ENCODE data around the gene NUMB. TPM values are rescaled to one million over a fixed set of nuclear protein-coding genes. Genes with fewer than 3 reads are reported as not detected.

NUMB gene
- total RNA-seq, 1 donor from 2014 or later: 54.8 TPM

DNA sequence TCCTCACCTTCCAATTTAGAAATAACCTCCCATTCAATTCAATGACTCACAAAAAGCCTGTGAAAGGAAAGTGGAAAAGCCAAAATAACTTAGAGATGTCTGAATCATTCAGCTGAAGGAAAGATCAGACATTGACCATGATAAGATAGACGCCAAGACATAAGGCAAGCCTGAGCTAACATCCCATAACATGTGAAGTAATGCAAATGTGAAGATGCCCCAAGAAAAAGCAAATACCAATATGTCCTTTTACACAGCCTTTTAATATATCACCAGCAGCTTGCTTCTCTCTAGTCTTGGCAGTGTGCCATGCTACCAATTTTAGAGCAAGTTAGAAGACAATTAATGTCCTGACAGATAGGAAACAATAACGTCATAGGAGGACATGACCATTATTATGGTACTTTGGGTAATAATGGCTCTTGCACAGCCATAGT is 2.4 kb upstream of the NUMB start:
- Mint-ChIP-seq H3K27ac (peak overlapping the region; percentile 26), H3K4me3 (no peak overlapping the region), H3K4me1 (peaks cover 58% of the 10 kb centered on the region)

GRCh38 chr14:73459959-73460358 is 1.6 kb upstream of the NUMB start:
- Mint-ChIP-seq H3K4me1 (peaks cover 56% of the 10 kb centered on the region), H3K9me3 (no peaks in the 10 kb centered on the region), H3K4me3 (peak overlapping the region; percentile 98), H3K36me3 (ENCODE audit: low read depth) (peaks cover 8% of the 10 kb centered on the region), H3K27me3 (no peaks in the 10 kb centered on the region), H3K27ac (no peak overlapping the region)
- no peak for DNase-seq
- intact Hi-C loops (cut with micrococcal nuclease): loop anchor here (2.0 to 10.0 kb wide), 2 partner anchors 323 to 945 kb away; partner anchors contain the start of gene PSEN1

More for the DNA sequence above, 2.4 kb upstream of the NUMB start:
- no peaks in the 10 kb centered on the region for H3K27me3 Mint-ChIP-seq
- DNase-seq: no peak
- intact Hi-C loops (cut with micrococcal nuclease): loop anchor here (10.0 kb wide), 1 partner anchor 946 kb away; no protein-coding TSS in a partner anchor
- peaks cover 7% of the 10 kb centered on the region for H3K36me3 Mint-ChIP-seq (ENCODE audit: low read depth)
- H3K9me3 Mint-ChIP-seq: no peaks in the 10 kb centered on the region

- Mint-ChIP-seq H3K4me1 (peaks cover 44% of the 10 kb centered on the region), H3K36me3 (ENCODE audit: low read depth) (peaks cover 10% of the 10 kb centered on the region)
Observed at GRCh38 chr14:73457924-73458182, 493 bp downstream of the NUMB start.

DNA sequence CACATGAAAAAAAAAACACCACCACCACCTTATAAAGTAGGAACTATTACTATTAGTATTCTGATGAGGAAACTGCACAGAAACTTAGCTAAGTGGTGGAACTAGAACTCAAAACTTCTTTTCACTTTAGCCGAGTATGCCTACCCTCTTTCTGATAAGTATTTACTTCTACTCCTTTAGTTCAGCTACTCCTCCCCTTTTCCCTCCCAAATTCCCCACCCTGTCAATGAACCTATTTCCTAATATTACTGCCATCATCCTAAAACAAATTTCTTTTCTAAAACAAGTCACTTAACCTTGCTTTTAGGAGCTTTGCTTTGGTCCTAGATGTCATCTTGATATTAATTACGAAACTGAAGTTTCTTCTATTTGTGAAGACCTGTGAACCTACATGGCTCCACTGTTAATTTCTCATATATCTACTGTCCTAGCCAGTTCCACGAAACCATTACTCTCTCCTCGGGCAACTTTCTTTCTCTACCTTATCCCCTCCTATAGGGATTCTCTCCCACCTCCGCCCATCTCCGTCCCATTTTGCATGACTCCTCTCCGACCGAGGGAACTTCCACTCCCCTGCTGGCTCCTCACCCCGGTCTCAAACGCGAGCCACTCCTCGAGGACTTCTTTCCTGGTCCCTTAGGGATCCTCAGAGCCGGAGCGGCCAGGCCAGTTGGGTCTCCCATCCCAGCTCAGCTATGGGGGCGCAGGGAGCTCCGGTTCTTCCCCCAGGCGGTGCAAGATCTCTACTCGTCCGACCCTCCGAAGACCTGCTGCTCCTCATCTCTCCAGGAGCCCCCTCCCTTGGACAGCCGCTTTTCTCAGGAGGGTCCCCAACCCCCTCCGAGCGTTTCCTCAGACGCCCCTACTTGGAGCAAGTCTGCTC is 1.1 kb downstream of the NUMB start:
- intact Hi-C loops (cut with micrococcal nuclease): no loop called here
- peaks cover 11% of the 10 kb centered on the region for H3K36me3 Mint-ChIP-seq (ENCODE audit: low read depth)
- H3K27ac Mint-ChIP-seq: peak overlapping the region; percentile 98
- peak; percentile 74 for DNase-seq
- H3K27me3 Mint-ChIP-seq: no peaks in the 10 kb centered on the region
- H3K4me1 Mint-ChIP-seq: peaks cover 41% of the 10 kb centered on the region
- peak overlapping the region; percentile 98 for H3K4me3 Mint-ChIP-seq
- no peaks in the 10 kb centered on the region for H3K9me3 Mint-ChIP-seq

More at GRCh38 chr14:73457924-73458182, 493 bp downstream of the NUMB start:
- no peak for DNase-seq
- Mint-ChIP-seq H3K27ac (peak overlapping the region; percentile 98), H3K4me3 (peak overlapping the region; percentile 98), H3K27me3 (no peaks in the 10 kb centered on the region), H3K9me3 (no peaks in the 10 kb centered on the region)
- intact Hi-C loops (cut with micrococcal nuclease): loop anchor here (1.0 to 2.0 kb wide), 3 partner anchors 9 to 321 kb away; partner anchors contain the start of genes PSEN1 and RIOX1

DNA sequence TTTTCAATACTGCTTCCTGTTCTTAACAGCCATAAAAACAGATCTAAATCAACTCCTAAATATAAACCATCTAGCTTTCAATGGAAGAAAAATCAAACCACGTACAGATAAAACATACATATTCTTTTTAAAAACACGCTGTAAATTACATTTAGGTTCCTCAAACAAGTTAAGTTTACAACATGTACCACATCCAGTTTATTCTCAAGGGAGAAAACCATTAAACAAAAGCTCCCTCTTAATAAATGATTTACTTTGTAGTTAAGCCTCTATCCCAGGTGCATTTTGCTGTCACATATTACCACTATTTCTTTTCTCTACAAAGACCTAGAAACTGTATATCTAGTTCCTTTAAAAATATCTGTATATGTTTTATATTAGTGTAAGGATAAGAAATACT is 3.1 kb downstream of the NUMB start:
- H3K27ac Mint-ChIP-seq: no peak overlapping the region
- no peaks in the 10 kb centered on the region for H3K9me3 Mint-ChIP-seq
- intact Hi-C loops (cut with micrococcal nuclease): no loop called here
- H3K27me3 Mint-ChIP-seq: no peaks in the 10 kb centered on the region
- H3K4me1 Mint-ChIP-seq: peaks cover 32% of the 10 kb centered on the region
- DNase-seq: no peak
- peaks cover 11% of the 10 kb centered on the region for H3K36me3 Mint-ChIP-seq (ENCODE audit: low read depth)
- H3K4me3 Mint-ChIP-seq: no peak overlapping the region

DNA sequence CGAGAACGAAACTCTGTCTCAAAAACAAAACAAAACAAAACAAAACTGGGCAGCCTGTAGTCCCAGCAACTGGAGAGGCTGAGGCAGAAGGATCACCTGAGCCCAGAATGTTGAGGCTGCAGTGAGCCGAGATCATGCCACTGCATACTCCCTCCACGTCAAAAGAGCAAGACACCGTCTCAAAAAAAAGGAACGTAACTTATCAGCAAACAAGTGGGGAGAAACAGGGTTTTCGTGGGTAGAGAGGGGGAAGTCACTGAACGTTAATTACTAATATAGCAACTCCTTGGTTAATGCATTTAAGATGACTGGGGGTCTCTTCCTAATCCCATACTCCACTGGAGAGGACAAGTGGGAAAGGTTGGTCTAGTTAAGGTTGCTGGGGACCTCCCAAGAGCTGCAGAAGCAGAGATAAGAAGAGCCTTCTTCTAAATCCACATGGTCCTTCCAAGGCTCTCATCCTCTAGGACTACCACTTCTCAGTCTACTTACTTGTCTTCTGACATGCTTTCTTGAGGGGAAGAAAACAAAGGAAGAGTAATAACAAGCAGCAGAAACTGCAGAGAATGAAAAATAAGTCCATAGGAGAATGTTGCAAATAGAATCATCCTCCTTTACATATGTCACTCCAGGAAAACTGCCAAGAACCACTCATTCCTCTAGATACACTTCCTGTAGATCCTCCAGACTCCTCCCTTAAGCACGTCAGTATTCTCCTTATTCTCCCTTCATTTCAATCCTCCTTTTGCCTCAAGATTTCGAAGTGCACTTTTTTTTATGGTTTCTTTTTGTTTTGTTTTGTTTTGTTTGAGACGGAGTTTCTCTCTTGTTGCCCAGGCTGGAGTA is 5.8 kb downstream of the NUMB start:
- Mint-ChIP-seq H3K36me3 (ENCODE audit: low read depth) (peaks cover 5% of the 10 kb centered on the region), H3K27me3 (no peaks in the 10 kb centered on the region), H3K4me1 (peaks cover 19% of the 10 kb centered on the region), H3K27ac (no peak overlapping the region), H3K9me3 (no peaks in the 10 kb centered on the region), H3K4me3 (no peak overlapping the region)
- intact Hi-C loops (cut with micrococcal nuclease): no loop called here
- DNase-seq: no peak

DNA sequence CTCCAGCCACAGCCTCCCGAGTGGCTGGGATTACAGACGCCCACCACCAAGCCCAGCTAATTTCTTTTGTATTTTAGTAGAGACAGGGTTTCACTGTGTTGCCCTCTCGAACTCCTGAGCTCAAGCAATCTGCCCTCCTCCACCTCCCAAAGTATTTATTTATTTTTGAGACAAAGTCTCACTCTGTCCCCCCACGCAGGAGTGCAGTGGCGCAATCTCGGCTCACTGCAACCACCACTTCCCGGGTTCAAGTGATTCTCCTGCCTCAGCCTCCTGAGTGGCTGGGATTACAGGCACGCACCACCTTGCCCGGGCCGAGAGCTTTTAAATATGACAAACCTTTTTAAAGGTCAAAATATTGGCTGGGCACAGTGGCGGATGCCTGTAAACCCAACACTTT is 14.6 kb downstream of the NUMB start:
- no peak overlapping the region for H3K27ac Mint-ChIP-seq
- intact Hi-C loops (cut with micrococcal nuclease): no loop called here
- peaks cover 4% of the 10 kb centered on the region for H3K4me1 Mint-ChIP-seq
- no peaks in the 10 kb centered on the region for H3K27me3 Mint-ChIP-seq
- H3K36me3 Mint-ChIP-seq (ENCODE audit: low read depth): no peaks in the 10 kb centered on the region
- no peak overlapping the region for H3K4me3 Mint-ChIP-seq
- DNase-seq: no peak
- no peaks in the 10 kb centered on the region for H3K9me3 Mint-ChIP-seq

GRCh38 chr14:73441286-73441685 is 17.1 kb downstream of the NUMB start:
- H3K27me3 Mint-ChIP-seq: no peaks in the 10 kb centered on the region
- no peak overlapping the region for H3K27ac Mint-ChIP-seq
- no peaks in the 10 kb centered on the region for H3K9me3 Mint-ChIP-seq
- intact Hi-C loops (cut with micrococcal nuclease): no loop called here
- no peaks in the 10 kb centered on the region for H3K36me3 Mint-ChIP-seq (ENCODE audit: low read depth)
- no peak for DNase-seq
- H3K4me3 Mint-ChIP-seq: no peak overlapping the region
- H3K4me1 Mint-ChIP-seq: peaks cover 7% of the 10 kb centered on the region

- no peak for DNase-seq
- Mint-ChIP-seq H3K4me1 (peaks cover 7% of the 10 kb centered on the region), H3K9me3 (no peaks in the 10 kb centered on the region), H3K27ac (no peak overlapping the region), H3K27me3 (no peaks in the 10 kb centered on the region), H3K36me3 (ENCODE audit: low read depth) (no peaks in the 10 kb centered on the region), H3K4me3 (no peak overlapping the region)
- intact Hi-C loops (cut with micrococcal nuclease): no loop called here
Observed at GRCh38 chr14:73438993-73439392, 19.4 kb downstream of the NUMB start.

DNA sequence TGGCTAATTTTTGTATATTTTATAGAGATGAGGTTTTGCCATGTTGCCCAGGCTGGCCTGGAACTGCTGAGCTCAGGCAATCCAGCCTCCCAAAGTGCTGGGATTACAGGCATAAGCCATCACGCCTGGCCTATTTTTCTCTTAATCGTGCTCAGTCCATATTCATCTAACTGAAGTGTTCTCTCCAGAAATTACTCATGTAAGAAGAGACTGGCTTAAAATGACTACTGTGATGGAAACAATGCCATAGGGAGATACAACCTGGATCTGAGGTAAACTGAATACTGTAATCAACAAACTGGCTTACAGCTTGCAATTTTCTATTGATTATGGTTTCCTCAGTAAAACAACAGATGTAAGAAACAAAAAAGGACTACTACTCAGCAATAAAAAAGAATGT is 21.1 kb downstream of the NUMB start:
- Mint-ChIP-seq H3K27ac (no peak overlapping the region), H3K9me3 (no peaks in the 10 kb centered on the region), H3K27me3 (no peaks in the 10 kb centered on the region), H3K4me1 (peaks cover 7% of the 10 kb centered on the region), H3K36me3 (ENCODE audit: low read depth) (no peaks in the 10 kb centered on the region), H3K4me3 (no peak overlapping the region)
- no peak for DNase-seq
- intact Hi-C loops (cut with micrococcal nuclease): no loop called here

DNA sequence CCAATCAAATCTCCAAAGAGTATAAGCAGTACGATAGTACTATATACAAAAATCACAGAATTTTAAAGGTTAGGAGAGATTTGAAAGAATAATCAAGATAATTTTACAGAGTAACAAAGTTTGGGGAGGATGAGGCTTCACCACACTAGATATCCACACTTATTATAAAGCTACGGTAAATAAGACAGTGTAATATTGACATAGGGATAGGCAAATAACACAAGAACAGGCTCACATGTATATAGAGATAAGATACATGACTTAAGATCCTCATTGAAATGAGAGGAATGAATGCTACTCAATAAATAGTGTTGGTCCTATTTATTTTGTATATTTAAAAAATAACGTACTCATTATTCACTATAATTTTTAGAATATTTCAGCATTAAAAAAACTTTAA is 26.2 kb downstream of the NUMB start:
- no peaks in the 10 kb centered on the region for H3K9me3 Mint-ChIP-seq
- no peaks in the 10 kb centered on the region for H3K27me3 Mint-ChIP-seq

DNA sequence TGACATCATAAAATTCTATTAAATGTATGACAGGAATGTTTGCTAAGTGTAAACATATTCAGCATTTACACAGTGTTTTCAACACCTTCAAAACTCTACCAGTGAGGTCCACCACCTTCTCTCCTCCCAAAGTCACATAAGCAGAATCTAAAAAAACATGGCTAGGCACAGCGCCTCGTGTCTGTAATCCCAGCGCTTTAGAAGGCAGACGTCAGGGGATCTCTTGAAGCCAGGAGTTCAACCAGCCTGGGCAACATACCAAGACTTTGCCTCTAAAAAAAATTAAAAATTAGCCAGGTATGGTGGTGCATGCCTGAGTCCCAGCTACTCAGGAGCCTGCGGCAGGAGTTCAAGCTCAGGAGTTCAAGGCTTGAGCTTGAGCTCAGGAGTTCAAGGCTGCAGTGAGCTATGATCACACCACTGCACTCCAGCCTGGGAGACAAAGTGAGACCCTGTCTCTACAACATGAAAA is 30.0 kb downstream of the NUMB start:
- no peak for DNase-seq
- peaks cover 1% of the 10 kb centered on the region for H3K36me3 Mint-ChIP-seq (ENCODE audit: low read depth)
- intact Hi-C loops (cut with micrococcal nuclease): no loop called here
- H3K27ac Mint-ChIP-seq: no peak overlapping the region
- no peaks in the 10 kb centered on the region for H3K9me3 Mint-ChIP-seq
- no peaks in the 10 kb centered on the region for H3K27me3 Mint-ChIP-seq
- H3K4me1 Mint-ChIP-seq: peaks cover 6% of the 10 kb centered on the region
- H3K4me3 Mint-ChIP-seq: no peak overlapping the region

More for the DNA sequence above, 26.2 kb downstream of the NUMB start:
- intact Hi-C loops (cut with micrococcal nuclease): no loop called here
- no peak for DNase-seq
- H3K4me3 Mint-ChIP-seq: no peak overlapping the region
- no peak overlapping the region for H3K27ac Mint-ChIP-seq
- no peaks in the 10 kb centered on the region for H3K4me1 Mint-ChIP-seq
- H3K36me3 Mint-ChIP-seq (ENCODE audit: low read depth): no peaks in the 10 kb centered on the region

- H3K4me1 Mint-ChIP-seq: peaks cover 6% of the 10 kb centered on the region
- DNase-seq: no peak
- H3K4me3 Mint-ChIP-seq: no peak overlapping the region
- intact Hi-C loops (cut with micrococcal nuclease): no loop called here
- peaks cover 3% of the 10 kb centered on the region for H3K36me3 Mint-ChIP-seq (ENCODE audit: low read depth)
- no peak overlapping the region for H3K27ac Mint-ChIP-seq
- no peaks in the 10 kb centered on the region for H3K27me3 Mint-ChIP-seq
- no peaks in the 10 kb centered on the region for H3K9me3 Mint-ChIP-seq
Observed at GRCh38 chr14:73427516-73428264, 30.7 kb downstream of the NUMB start.
